NCI-H345 (cell line): ENCODE results near the gene OR6P1.

Source experiments
- DNase-seq: peaks from one replicate; lab custom pipeline; 2025; lab: John Stamatoyannopoulos, UW

OR6P1 gene

DNA sequence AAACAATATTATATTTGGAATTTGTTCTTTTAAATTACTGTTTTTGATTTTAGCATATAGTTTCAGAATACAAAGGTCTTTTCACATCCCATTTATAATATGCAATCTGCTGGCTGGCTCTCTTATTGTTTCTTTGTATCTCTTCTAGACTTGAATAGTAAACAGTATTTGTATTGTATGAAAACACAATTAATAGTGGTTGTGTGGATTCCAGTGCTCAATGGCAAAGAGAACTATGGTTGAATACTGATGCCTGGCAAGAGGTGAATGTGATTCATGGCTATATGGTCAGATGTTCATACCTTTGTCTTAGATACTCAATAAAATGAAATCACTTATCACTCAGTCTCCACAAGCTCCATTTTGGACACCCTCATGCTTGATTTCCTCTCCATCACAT lies 53.4 kb downstream of the OR6P1 start:
- no peak for DNase-seq
